ENCODE measurements around the gene COX17.

Gene COX17

DNA sequence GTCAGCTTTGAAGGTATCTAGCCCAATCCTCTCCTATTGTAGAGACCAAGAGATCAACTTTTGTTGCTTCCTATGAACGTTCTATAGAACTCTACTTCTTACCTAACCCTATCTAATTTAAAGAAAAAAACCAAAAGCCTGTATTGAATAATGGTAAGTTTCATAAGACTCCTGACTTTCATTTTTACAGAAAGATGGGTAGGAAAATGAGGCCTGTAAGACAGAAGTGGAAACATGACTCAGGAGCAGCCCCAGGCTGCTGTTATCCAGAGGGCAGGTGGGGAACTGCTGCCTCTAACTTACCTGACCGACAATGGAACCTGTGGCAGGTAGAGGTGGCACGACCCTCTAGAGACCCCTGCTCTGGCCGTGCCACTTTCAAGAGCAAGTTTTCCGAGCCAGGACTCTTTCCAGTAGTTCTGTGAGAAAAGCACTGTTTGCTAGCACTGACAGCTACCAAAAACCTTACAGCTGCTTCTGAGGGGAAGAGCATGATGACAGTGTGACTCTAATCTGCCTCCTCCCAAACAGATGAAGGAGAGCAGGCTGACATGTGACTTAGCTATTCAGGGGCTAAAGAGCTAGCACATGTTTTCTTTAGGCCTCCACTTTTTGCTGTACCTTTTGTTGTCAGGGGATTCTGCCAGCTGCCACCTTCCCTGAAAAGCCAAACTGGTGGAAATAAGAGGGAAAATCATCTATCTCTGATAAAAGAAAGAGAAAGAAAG, 34.3 kb downstream of the COX17 start:
- DNase-seq: no peak

DNA sequence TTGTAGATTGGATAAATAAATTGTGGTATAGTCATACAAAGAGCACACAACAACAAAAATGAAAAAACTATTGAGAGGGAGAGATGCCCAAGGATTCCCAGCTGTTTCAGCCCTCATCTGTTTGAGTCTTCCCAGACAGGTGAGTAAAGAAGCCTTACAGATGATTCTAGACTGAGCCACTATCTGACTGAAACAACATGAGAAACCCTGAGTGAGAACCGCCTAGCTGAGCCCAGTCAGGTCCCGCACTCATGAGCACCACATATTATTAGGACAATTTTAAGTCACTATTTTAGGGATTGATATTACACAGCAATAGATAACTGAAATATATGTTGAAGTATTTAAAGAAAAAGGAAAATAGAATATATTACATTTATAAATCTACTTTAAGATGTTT, 35.8 kb downstream of the COX17 start:
- no peak for DNase-seq

DNA sequence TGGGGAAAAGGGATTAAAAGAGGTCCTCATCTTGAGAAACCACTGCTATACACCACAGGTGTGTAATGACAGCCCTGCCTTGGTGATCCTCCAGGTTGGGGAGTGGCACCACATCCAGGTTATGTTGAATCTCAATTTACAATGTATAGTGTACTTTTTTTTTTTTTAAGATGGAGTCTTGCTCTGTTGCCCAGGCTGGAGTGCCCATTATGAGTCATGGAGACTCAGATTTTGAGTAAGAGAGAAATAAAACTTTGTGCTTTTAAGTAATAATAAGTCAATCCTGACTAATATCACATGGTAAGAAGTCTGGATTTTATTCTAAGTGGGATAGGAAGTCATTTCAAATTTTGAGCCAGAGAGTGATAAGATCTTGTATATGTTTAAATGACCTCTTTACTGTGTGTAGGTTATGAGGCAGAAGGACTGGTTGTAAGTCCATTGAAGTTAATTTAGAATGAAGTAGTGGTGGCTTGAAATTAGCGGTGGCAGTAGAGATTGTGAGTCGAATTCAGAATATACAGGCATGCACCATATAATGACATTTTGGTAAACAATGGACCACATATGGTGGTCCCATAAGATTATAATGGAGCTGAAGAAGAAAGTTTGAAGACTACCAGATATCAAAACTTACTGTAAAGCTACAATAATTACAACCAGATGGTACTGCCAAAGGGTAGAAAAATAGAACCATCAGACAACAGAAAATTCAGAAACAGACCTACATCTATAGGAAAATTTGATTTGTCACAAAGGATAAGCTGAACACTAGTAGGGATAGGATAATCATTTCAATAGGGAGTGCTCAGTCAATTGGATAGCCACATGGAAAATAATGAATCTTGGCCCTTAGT, 37.5 kb downstream of the COX17 start:
- no peak for DNase-seq

DNA sequence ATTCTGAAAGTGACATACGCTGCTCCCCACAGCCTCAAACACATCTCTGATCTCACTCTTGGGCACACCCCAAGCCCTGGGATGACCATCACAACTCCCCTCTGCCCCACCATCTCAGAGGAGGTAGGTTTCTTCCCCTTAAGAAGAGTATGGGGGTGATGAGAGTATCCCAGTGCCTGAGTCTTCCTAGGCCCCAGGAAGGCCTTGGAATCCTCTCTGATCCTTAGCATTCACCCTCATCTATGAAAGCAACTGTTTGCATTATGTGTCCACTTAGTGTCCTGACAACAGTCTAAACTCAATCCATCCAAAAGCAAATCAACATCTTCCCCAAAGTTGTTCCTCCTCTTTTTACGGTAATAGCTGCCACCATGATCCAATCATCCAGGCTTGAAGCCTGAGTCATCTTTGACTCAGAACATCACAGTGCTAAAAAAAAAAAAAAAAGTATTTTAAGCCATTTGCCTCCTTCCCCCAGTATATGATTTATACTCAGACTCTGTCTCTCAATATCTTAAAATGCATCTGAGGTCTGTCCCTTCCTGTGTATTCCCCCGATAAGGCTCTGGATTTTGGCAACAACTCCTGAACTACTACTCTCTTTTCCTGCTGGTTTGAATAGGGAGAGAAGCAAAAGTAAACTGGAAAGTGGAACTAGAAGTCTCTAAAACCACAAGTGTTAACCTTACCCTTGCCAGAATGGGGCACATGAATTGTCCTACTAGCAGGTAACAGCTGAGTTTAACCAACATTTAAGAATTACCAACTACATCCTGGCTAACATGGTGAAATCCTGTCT, 39.3 kb downstream of the COX17 start:
- DNase-seq: peak; percentile 69

DNA sequence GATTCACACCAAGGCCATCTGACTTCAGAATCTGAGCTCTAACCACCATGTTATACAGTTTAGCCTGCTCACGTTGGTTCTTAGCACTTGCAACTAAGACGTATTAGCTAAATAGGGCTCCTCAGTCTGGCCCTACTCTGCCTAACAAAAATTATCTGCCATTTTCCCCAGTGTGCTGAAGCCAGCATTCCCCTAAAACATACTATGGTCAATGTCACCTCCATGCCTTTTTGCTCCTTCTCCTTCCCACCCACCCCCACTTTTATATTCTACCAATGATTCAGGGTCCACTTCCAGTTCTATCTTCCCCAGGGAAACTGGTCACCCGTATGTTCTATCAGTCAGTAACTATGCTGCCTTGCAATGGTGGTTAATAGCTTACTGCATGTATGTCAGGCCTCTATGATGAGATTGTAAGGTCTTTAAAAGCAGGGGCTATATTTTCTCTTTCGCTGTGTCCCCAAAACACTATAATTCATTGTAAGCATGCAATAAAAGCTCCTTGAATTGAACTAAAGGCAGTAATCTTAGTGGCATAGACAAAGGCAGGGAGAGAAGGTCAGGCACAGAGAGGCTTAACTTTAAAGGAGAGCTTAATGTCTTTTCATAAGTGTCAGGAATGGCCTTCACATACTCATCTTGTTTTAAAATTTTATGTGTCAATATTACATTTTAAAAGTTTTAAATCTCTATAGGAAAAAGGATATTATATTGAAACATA, 40.2 kb downstream of the COX17 start:
- DNase-seq: no peak

DNA sequence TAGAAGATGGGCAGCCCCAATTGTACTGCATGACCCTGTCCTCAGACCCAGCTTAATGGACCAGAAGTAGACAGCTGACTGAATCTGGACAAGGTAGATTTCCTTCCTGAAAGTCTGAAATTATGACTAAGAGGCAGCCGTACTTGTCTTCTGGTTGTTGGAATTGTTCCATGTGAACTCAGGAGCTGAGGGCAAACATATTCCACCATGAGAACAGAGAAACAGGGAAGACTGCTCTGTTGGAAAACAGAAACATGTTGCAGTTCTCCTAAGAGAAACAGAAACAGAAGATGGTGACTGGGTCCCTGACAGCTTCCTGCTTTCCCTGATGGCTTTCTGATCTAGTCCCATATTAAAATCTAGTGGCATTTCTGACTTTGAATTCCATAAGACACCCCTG, 41.0 kb downstream of the COX17 start:
- DNase-seq: peak; percentile 17

DNA sequence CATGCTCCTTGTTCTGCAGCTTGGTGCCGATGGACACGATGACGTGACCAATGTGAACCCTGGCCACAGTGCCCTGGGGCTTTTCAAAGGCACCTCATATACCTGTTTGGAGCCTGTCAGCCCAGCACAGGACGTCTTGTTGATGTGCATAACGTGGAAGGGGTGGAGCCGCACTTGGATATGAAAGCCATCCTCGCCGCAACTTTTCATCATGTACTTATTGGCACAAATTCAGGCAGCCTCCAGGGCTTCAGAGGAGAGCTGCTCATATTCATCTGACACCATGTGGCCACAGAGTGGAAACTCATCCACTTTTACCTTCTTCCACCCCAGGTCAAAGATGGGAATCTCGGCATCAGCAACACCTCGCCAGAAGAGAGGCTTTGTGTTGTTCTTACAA, 41.5 kb downstream of the COX17 start:
- DNase-seq: no peak

DNA sequence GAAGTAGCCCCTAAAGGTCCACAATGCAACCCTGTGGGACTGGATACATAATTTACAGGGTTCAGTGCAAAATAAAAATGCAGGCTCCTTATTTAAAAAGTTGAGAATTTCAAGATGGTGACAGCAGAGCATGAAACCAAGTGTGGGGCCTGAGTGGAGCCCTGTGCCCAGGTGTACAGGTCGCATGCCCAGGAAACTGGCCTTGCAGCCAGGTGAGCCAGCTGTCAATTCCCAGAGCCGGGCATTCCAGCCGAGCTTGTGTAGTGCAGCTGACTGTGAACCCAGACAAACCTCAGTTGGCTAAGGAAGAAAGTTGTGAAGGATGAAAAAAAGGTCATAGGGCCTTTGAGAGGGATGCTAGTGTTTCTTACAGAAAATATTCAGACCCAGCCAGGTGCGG, 44.4 kb downstream of the COX17 start:
- DNase-seq: no peak

DNA sequence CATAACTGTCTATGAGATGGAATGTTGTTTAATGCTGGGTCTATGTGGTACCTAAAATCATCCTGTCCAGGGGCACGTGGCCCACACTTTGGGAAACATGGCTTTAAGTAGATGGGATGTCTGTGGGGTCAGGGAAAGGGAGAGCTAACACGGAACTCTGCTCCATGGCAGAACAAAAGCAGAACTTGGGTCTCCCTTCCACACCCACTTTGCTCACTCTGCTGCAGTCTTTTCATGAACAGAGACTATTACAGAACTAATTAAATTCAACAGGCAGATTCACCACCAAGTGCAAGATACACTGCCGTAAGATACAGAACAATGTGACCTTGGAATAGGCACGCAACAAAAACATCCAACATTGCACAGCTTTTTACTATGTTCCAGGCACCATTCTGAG, 45.0 kb downstream of the COX17 start:
- no peak for DNase-seq

DNA sequence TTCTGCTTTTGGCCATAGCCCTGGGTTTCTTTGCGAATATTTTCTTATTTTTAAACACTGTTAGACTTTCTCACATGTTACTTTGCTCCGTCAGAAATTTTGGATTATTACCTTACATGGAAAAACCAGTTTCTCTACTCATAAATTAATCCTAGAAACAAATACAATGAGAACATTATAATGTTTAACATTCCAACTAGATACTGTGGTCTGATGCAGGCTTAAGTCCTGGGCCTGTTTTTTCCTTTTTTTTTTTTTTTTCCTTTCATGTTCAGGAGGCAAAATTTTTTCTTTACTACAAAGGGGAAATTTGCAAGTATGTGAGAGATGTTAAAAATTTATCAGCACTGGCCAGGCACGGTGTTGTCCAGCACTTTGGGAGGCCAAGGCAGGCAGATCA, 45.7 kb downstream of the COX17 start:
- DNase-seq: no peak

DNA sequence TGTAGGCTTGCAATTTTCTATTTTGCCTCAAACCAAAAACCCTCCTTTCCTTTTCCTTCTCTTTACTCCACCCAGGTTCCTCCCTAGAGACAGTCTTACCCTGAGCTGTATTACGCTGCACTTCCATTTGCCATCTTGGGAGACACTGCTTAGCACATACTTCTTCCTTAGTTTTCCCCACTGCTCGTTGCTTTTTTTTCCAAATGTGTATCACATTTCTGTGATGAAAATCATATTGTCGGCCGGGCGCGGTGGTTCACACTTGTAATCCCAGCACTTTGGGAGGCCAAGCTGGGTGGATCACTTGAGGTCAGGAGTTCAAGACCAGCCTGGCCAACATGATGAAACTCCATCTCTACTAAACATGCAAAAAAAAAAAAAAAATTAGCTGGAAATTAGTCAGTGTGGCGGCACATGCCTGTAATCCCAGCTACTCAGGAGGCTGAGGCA, 46.3 kb downstream of the COX17 start:
- no peak for DNase-seq

DNA sequence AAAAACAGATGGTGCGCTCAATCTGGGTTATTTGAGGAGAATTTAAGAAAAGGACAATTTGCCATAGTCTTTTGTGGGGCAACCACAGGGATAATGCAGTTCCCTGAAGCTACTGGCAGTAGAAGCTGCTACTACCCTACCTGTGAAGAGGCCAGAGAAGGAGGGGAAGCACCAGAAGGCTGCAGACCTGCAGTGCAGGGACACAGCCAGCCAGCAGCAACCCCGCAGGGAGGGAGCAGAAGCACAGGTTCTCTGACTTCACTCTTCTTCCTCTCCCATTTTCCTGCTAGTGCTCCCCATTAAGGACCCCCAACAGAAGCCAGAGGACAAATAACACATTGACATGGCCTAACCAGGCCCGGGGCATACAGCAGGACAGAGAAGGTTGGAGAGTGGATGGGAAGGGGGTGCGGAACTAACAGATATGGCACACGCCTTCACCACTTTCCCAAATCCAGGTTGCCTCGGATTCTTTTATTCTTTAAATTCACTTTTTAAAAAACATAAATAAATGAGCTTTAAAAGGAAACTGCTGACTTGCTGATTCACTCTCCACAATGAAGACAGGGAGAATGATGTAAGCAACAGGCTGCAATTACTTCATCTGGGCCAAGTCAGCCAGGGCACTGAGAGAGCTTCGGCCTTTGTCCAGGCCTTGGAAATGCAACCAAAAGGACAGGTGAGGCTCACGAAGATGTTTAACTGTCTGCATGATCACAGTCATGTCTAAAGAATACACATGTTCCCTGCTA, 46.9 kb downstream of the COX17 start:
- DNase-seq: peak; percentile 31

DNA sequence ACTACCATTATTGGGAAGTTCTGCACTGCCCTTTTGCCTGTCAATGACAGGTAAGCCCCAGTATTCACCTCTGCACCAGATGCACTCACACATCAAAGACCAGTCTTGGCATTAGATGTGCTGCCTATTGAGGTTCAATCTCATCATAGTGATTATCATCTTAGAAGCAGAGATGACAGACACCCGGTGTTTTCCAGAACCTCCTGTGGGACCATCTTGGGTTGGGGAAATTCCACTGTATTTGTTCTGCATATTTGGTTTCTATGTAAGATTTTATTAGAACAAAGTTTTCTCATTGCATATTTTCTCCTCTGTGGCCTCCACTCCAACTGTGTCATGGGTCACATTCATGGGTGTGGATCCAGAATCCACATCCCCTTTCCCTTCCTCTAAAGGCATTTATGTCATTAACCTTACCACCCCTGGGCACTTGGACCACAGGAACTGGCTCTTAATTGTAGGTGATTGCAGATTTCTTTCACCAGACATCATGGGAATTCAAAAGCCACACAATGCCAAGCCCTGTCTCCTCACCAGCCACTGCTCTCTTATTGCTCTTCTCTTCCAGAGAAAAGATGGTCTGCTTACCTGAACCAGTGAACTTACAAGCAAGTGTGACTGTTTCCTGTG, 48.3 kb downstream of the COX17 start:
- DNase-seq: no peak

DNA sequence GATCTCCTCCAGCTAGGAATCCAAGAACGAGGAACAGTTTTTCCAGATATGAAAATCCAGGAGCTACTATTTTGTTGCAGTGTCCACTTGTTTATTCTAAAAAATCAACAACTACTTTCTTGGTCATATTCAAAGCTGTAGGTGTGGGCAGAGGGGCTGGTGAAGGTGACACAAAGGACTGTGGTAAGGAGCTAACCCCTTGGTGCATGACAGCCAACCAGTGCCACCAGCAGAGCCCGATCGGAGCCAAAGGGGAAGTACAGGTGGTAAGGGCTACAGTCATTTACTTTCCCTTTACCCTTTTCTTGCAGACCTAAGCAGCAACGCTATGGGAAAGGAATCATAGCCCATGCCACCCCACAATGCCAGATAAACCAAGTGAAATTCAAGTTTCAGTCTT, 48.8 kb downstream of the COX17 start:
- DNase-seq: no peak

DNA sequence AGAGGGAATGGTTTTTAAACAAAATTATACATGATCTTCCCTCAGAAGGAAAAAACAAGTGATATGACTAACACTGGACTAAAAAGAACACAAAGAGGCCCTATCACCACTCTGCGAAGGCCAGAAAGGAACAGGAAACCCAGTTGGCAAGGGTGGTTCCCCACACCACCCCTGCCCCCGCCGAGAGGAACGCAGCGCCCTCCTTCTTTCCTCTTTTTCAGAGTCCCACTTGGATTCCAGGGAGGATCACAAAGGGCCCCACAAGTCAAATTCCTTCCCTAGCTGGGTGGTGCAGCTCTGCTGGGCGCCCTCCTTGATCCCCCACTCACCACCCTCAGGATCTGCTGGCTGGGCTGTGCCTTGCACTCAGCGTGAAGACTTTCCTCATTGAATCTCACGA, 49.7 kb downstream of the COX17 start:
- DNase-seq: no peak

DNA sequence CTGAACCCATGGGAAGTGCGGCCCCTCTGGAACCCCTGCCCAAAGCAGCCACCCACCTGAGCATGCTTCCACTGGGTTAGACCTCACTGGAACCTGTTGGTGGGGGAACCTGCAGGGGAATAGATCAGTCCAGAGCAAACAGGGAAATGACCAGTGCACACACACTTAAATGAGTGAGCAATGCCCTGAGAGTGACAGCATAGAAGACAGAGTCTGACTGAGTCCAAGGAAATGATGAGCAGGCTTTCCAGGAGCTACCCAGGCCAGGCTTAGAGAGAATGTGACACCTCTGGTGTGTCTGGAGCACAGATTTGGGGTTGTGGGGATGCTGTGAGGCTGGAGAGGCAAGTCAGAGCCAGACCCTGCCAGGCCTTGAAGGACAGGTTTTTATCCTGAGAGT, 51.0 kb downstream of the COX17 start:
- no peak for DNase-seq

DNA sequence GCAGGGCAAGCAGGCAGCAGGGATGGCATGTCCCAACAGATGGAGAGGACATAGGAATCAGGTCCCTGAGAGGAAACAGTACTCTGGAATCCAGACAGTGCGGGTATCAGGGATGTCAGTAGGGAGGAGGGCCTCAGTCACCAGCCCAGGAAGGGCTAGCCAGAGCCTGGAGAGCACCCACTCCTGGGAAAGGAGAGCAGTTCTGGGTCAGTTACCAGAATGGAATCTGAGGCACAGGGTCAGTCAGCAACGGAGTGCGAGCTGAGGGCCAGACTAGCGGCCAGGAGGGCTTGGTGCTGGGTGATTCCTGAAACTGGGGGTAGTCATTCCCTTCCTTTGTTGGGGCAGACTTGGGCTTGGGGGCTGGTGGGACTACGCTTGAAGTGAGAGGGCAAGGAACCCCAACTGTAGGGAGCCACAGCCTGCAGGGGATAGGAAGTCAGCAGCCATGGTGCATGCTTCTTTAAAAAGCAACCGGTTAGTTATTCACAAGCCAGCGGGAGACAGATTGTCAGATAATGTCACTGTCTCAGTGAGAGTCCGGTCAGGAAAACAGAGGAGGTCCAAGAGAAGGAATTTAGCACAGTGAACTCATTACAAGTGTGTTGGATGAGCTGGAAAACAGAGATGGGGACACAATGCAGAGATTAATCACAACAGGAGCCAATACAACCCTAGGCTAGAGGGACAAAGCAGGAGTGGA, 51.6 kb downstream of the COX17 start:
- no peak for DNase-seq

DNA sequence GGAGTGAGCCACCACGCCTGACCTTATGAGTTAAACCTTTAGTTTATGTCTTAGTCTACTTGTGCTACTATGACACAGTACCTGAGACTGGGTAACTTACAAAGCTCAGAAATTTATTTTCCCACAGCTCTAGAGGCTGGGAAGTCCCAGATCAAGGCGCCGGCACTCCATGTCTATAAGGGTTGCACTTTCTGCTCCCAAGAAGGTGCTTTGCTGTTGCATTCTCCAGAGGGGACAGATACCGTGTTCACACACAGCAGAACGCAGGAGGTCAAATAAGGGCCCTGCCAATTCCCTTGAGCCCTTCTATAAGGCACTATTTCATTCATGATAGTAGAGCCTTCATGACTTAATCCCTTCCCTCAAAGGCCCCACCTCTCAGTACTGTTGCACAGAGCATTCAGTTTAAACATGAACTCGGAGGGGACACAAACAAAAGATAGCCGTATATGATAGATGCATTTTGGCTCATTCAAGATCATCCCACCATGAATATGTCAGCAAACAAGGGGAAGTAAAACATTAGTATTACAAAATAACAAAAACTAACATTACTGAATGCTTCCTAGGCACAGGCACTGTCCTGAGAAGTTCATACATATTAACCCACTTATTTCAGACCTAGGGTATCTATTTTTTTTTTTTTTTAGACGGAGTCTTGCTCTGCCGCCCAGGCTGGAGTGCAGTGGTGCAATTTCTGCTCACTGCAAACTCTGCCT, 53.0 kb downstream of the COX17 start:
- no peak for DNase-seq

DNA sequence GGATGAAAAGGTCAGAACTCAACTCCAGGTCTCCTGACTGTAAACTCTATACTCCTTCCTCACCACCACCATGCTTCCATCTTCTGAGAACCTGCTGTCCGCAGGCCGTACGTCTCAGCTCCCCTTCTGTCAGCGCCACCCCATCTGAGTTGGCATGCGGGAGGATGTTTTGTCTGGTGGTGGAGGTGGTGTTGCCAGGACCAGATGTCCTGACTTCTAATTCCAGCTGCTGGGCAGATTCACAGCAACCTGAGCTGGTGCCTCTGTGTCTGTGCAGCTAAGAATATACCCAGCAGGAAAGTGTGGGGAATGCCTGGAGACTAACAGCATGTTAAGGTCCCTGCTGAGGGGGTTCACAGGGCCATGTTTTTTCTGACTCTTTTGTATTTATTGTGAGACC, 56.3 kb downstream of the COX17 start:
- DNase-seq: no peak
